Fibroblast of lung (primary cell): Measurements from ENCODE around the gene MSN. TPM values are rescaled to one million over a fixed set of nuclear protein-coding genes. Genes with fewer than 3 reads are reported as not detected.
"Not testable (repeated sequence)": the region's sequence is repeated elsewhere in the genome, so short reads cannot be mapped to it uniquely, and the experiment has no call there.

Experiments used
- DNase-seq, 2 donors: peaks; one replicate each; pipeline versions ENCODE4 v3.0.0 to v3.0.0-alpha.2; 2010; ENCODE audit warnings: low read depth in 2 of 2
- H2AFZ ChIP-seq: 2 replicates; pipeline ENCODE4 v1.5.1; 2012; ENCODE audit warnings: low read length, control low read depth, inconsistent platforms
- H3K27ac ChIP-seq: 2 replicates; pipeline ENCODE4 v1.5.1; 2011; ENCODE audit warnings: low read length, control low read depth; ENCODE audit not compliant: insufficient read depth
- H3K27me3 ChIP-seq: 2 replicates; pipeline ENCODE4 v1.5.1; 2011; ENCODE audit warnings: mild to moderate bottlenecking, low read length; ENCODE audit not compliant: control insufficient read depth, insufficient read depth
- H3K36me3 ChIP-seq: 2 replicates; pipeline ENCODE4 v1.5.1; 2011; ENCODE audit warnings: low read length; ENCODE audit not compliant: control insufficient read depth, insufficient read depth
- H3K4me1 ChIP-seq: 2 replicates; pipeline ENCODE4 v1.5.1; 2011; ENCODE audit warnings: low read length; ENCODE audit not compliant: control insufficient read depth, insufficient read depth; ENCODE audit errors: extremely low read depth
- H3K4me2 ChIP-seq: 2 replicates; pipeline ENCODE4 v1.5.1; 2011; ENCODE audit warnings: low read length, control low read depth; ENCODE audit not compliant: insufficient read depth; ENCODE audit errors: extremely low read depth
- H3K4me3 ChIP-seq, 4 experiments: fragments of 200-600 bp in 1 of 4; sonication (generic) in 1 of 4; replicated peaks in 1 of 4; 2 replicates each; pipeline ENCODE4 v1.5.1; 2011 to 2016; ENCODE audit warnings: low read length in 4 of 4, low read depth in 3 of 4, mild to moderate bottlenecking in 3 of 4, control low read depth in 2 of 4, inconsistent platforms in 1 of 4, mixed read lengths in 1 of 4; ENCODE audit not compliant: insufficient read depth in 1 of 4; ENCODE audit errors: control extremely low read depth in 1 of 4
- H3K79me2 ChIP-seq: 2 replicates; pipeline ENCODE4 v1.5.1; 2012; ENCODE audit warnings: mild to moderate bottlenecking, low read length, inconsistent platforms; ENCODE audit not compliant: control insufficient read depth, insufficient read depth
- H3K9ac ChIP-seq: 2 replicates; pipeline ENCODE4 v1.5.1; 2011; ENCODE audit warnings: mild to moderate bottlenecking, low read length, control low read depth; ENCODE audit not compliant: insufficient read depth
- H3K9me3 ChIP-seq: 2 replicates; pipeline ENCODE4 v1.5.1; 2012; ENCODE audit warnings: low read depth, low read length; ENCODE audit not compliant: control insufficient read depth, insufficient read depth
- H4K20me1 ChIP-seq: 2 replicates; pipeline ENCODE4 v1.5.1; 2011; ENCODE audit warnings: low read length; ENCODE audit not compliant: control insufficient read depth, insufficient read depth; ENCODE audit errors: extremely low read depth
- CTCF ChIP-seq, 2 donors: IDR thresholded peaks in 1 of 2; conservative IDR thresholded peaks in 1 of 2; 1 replicate in 1 of 2; 2 replicates in 1 of 2; pipeline ENCODE4 v1.5.1; 2011 to 2012; ENCODE audit warnings: low read length in 2 of 2, control low read depth in 1 of 2, inconsistent platforms in 1 of 2, low read depth in 1 of 2, mild to moderate bottlenecking in 1 of 2
- EZH2 ChIP-seq: IDR thresholded peaks from 2 replicates; pipeline ENCODE4 v1.5.1; 2012; ENCODE audit warnings: low read length, control low read depth, mild to moderate bottlenecking; ENCODE audit errors: missing control alignments
- polyA plus RNA-seq, 2 donors: library from polyadenylated mRNA; depleted of rRNA in 1 of 2; stranded (reverse) in 1 of 2; unstranded in 1 of 2; fragments of >200 nt; gene quantifications; 2 replicates each; pipeline ENCODE4 v1.2.1, GENCODE V29; 2011 to 2012; ENCODE audit warnings: missing spikeins in 1 of 2
- total RNA-seq: library from RNA; depleted of rRNA; stranded (reverse); fragments of >200 nt; gene quantifications from 2 replicates; pipeline ENCODE4 v1.2.1, GENCODE V29; 2014

The MSN gene
- total and polyA plus RNA-seq, 2 donors (not counting 1 experiment from before 2014, with no cell fraction given): 148 to 488 TPM

GRCh38 chrX:65635822-65636221, 31.6 kb upstream of the MSN start:
- no peaks in the 10 kb centered on the region for H3K9me3 ChIP-seq
- no peak overlapping the region for H3K27ac ChIP-seq
- H3K9ac ChIP-seq: no peak overlapping the region
- H3K4me1 ChIP-seq: no peaks in the 10 kb centered on the region
- no peaks in the 10 kb centered on the region for H3K36me3 ChIP-seq
- H3K79me2 ChIP-seq: no peaks in the 10 kb centered on the region
- H3K27me3 ChIP-seq: no peaks in the 10 kb centered on the region
- DNase-seq: no peak
- H4K20me1 ChIP-seq: no peaks in the 10 kb centered on the region
- H2AFZ ChIP-seq: peak overlapping the region; percentile 46
- H3K4me3 ChIP-seq: no peak overlapping the region
- no peak overlapping the region for H3K4me2 ChIP-seq
- TF ChIP-seq EZH2: no peak
- TF ChIP-seq CTCF (conservative IDR thresholded peaks at IDR 0.05 in 1 of 2, IDR thresholded peaks at IDR 0.05 in 1 of 2; ENCODE audit: low read depth in 1 of 2, low read length in 2 of 2): no peak

GRCh38 chrX:65636261-65636660, 31.2 kb upstream of the MSN start:
- not testable (repeated sequence) for DNase-seq, H3K79me2 ChIP-seq, H3K36me3 ChIP-seq, H3K4me1 ChIP-seq, H4K20me1 ChIP-seq, H3K4me3 ChIP-seq, H3K9me3 ChIP-seq, H3K9ac ChIP-seq, H3K27ac ChIP-seq, H2AFZ ChIP-seq, H3K4me2 ChIP-seq, H3K27me3 ChIP-seq

GRCh38 chrX:65637335-65637734, 30.1 kb upstream of the MSN start:
- no peak overlapping the region for H3K4me3 ChIP-seq
- H3K27ac ChIP-seq: no peak overlapping the region
- H3K4me1 ChIP-seq: no peaks in the 10 kb centered on the region
- DNase-seq: no peak
- no peaks in the 10 kb centered on the region for H3K79me2 ChIP-seq
- H2AFZ ChIP-seq: no peak overlapping the region
- H3K9me3 ChIP-seq: no peaks in the 10 kb centered on the region
- no peak overlapping the region for H3K4me2 ChIP-seq
- H3K27me3 ChIP-seq: no peaks in the 10 kb centered on the region
- H3K36me3 ChIP-seq: no peaks in the 10 kb centered on the region
- H4K20me1 ChIP-seq: no peaks in the 10 kb centered on the region
- TF ChIP-seq EZH2: no peak
- TF ChIP-seq CTCF (conservative IDR thresholded peaks at IDR 0.05 in 1 of 2, IDR thresholded peaks at IDR 0.05 in 1 of 2; ENCODE audit: low read depth in 1 of 2, low read length in 2 of 2): no peak
- no peak overlapping the region for H3K9ac ChIP-seq
